Panc1 (cell line): Measurements from ENCODE around the gene LILRA5.

Experiments
- POLR2AphosphoS5 ChIP-seq: IDR thresholded peaks from 2 replicates; pipeline ENCODE4 v1.6.1; 2012; ENCODE audit warnings: mild to moderate bottlenecking, low read depth, low read length, moderate library complexity
- SIN3A ChIP-seq: IDR thresholded peaks from 2 replicates; pipeline ENCODE4 v1.6.1; 2012; ENCODE audit warnings: low read depth, mild to moderate bottlenecking, low read length, moderate library complexity, borderline replicate concordance; ENCODE audit not compliant: insufficient read depth
- TCF7L2 ChIP-seq: IDR thresholded peaks from 2 replicates; pipeline ENCODE4 v1.6.1; 2011; ENCODE audit warnings: mild to moderate bottlenecking, low read depth, low read length, inconsistent platforms
- TF ChIP-seq, protein P1 (sequence below): fragments of 450-650 bp; IDR thresholded peaks from 2 replicates; pipeline ENCODE4 v1.5.1; 2017; ENCODE audit warnings: mild to moderate bottlenecking
- TF ChIP-seq, protein P2 (sequence below), 2 experiments: IDR thresholded peaks; 2 replicates each; pipeline ENCODE4 v1.6.1; 2011 to 2012; ENCODE audit warnings: low read depth in 2 of 2, control low read depth in 1 of 2, low read length in 1 of 2, mild to moderate bottlenecking in 1 of 2, moderate library complexity in 1 of 2; ENCODE audit not compliant: insufficient read depth in 1 of 2

DNA sequence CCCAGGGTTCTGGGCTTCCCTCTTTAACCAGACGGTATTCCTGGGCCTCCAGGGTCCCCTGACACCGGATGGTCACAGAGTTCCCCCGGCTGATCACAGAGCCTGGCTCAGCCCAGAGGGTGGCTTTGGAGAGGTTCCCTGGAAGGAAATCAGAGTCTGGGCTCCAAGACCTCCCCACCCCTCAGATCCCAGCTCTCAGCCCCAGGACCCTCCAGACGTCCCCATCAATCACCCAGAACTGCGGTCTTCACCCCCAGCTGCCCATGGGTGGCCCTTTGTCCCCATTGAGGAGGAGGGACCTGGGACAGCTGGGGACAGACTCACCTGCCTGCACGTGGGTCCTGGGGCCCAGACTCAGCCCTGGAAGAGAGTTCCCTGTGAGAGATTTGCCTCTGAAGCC, 955 bp downstream of the LILRA5 start:
- TF ChIP-seq, protein P1, sequence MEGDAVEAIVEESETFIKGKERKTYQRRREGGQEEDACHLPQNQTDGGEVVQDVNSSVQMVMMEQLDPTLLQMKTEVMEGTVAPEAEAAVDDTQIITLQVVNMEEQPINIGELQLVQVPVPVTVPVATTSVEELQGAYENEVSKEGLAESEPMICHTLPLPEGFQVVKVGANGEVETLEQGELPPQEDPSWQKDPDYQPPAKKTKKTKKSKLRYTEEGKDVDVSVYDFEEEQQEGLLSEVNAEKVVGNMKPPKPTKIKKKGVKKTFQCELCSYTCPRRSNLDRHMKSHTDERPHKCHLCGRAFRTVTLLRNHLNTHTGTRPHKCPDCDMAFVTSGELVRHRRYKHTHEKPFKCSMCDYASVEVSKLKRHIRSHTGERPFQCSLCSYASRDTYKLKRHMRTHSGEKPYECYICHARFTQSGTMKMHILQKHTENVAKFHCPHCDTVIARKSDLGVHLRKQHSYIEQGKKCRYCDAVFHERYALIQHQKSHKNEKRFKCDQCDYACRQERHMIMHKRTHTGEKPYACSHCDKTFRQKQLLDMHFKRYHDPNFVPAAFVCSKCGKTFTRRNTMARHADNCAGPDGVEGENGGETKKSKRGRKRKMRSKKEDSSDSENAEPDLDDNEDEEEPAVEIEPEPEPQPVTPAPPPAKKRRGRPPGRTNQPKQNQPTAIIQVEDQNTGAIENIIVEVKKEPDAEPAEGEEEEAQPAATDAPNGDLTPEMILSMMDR: no peak
- no peak for TF ChIP-seq POLR2AphosphoS5
- TF ChIP-seq, protein P2, sequence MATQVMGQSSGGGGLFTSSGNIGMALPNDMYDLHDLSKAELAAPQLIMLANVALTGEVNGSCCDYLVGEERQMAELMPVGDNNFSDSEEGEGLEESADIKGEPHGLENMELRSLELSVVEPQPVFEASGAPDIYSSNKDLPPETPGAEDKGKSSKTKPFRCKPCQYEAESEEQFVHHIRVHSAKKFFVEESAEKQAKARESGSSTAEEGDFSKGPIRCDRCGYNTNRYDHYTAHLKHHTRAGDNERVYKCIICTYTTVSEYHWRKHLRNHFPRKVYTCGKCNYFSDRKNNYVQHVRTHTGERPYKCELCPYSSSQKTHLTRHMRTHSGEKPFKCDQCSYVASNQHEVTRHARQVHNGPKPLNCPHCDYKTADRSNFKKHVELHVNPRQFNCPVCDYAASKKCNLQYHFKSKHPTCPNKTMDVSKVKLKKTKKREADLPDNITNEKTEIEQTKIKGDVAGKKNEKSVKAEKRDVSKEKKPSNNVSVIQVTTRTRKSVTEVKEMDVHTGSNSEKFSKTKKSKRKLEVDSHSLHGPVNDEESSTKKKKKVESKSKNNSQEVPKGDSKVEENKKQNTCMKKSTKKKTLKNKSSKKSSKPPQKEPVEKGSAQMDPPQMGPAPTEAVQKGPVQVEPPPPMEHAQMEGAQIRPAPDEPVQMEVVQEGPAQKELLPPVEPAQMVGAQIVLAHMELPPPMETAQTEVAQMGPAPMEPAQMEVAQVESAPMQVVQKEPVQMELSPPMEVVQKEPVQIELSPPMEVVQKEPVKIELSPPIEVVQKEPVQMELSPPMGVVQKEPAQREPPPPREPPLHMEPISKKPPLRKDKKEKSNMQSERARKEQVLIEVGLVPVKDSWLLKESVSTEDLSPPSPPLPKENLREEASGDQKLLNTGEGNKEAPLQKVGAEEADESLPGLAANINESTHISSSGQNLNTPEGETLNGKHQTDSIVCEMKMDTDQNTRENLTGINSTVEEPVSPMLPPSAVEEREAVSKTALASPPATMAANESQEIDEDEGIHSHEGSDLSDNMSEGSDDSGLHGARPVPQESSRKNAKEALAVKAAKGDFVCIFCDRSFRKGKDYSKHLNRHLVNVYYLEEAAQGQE (IDR thresholded peaks at IDR 0.05; ENCODE audit: insufficient read depth in 1 of 2, low read depth in 2 of 2, low read length in 1 of 2): no peak
- TF ChIP-seq SIN3A: no peak
- TF ChIP-seq TCF7L2: no peak
